ENCODE data around the gene TLE3.

TLE3 gene

GRCh38 chr15:70046679-70047369 is 50.9 kb downstream of the TLE3 start:
- no peak for DNase-seq

- DNase-seq = no peak
Measured at GRCh38 chr15:70045045-70045444, 52.7 kb downstream of the TLE3 start.

- no peak for DNase-seq
Measured at GRCh38 chr15:70044168-70044567, 53.5 kb downstream of the TLE3 start.

GRCh38 chr15:70043590-70043989 is 54.1 kb downstream of the TLE3 start:
- DNase-seq = no peak

- no peak for DNase-seq
Measured at GRCh38 chr15:70042553-70043214, 55.0 kb downstream of the TLE3 start.

- no peak for DNase-seq
Measured at GRCh38 chr15:70039917-70040316, 57.8 kb downstream of the TLE3 start.

- no peak for DNase-seq
Measured at GRCh38 chr15:70038730-70039392, 58.9 kb downstream of the TLE3 start.

GRCh38 chr15:70037292-70037640 is 60.5 kb downstream of the TLE3 start:
- no peak for DNase-seq

- no peak for DNase-seq
Measured at GRCh38 chr15:70036585-70037291, 61.0 kb downstream of the TLE3 start.

- DNase-seq = no peak
Measured at GRCh38 chr15:70035719-70036077, 62.0 kb downstream of the TLE3 start.

GRCh38 chr15:70035051-70035718 is 62.5 kb downstream of the TLE3 start:
- no peak for DNase-seq

GRCh38 chr15:70034596-70034995 is 63.1 kb downstream of the TLE3 start:
- no peak for DNase-seq

GRCh38 chr15:70034141-70034540 is 63.6 kb downstream of the TLE3 start:
- DNase-seq = no peak

- no peak for DNase-seq
Measured at GRCh38 chr15:70033529-70034140, 64.1 kb downstream of the TLE3 start.

- DNase-seq = no peak
Measured at GRCh38 chr15:70033109-70033508, 64.6 kb downstream of the TLE3 start.

GRCh38 chr15:70032509-70032908 is 65.2 kb downstream of the TLE3 start:
- no peak for DNase-seq

- no peak for DNase-seq
Measured at GRCh38 chr15:70031713-70032112, 66.0 kb downstream of the TLE3 start.

- no peak for DNase-seq
Measured at GRCh38 chr15:70031261-70031660, 66.5 kb downstream of the TLE3 start.

GRCh38 chr15:70030851-70031250 is 66.9 kb downstream of the TLE3 start:
- no peak for DNase-seq

GRCh38 chr15:70029297-70029701 is 68.4 kb downstream of the TLE3 start:
- no peak for DNase-seq

GRCh38 chr15:70027518-70027917 is 70.2 kb downstream of the TLE3 start:
- no peak for DNase-seq

GRCh38 chr15:70026991-70027390 is 70.7 kb downstream of the TLE3 start:
- DNase-seq = no peak

All from activated CD4-positive, alpha-beta T cell treated with anti-CD3 and anti-CD28 coated beads for 4 hours (primary cell).